ENCODE measurements around the gene PAPOLB. TPM values are rescaled to one million over a fixed set of nuclear protein-coding genes. Genes with fewer than 3 reads are reported as not detected.
A peak's percentile ranks its signal among the peaks of the same experiment; 100 is the strongest.

The PAPOLB gene
- polyA plus RNA-seq, 10 donors, result 0.04 to 0.09 (median 0.04) TPM; not detected in 5

GRCh38 chr7:4824120-4824775 is 37.6 kb downstream of the PAPOLB start:
- DNase-seq, result no peak

GRCh38 chr7:4823441-4824119 is 38.2 kb downstream of the PAPOLB start:
- DNase-seq, result no peak

GRCh38 chr7:4822677-4823076 is 39.2 kb downstream of the PAPOLB start:
- no peak for DNase-seq

GRCh38 chr7:4820967-4821471 is 40.8 kb downstream of the PAPOLB start:
- no peak for DNase-seq

DNA sequence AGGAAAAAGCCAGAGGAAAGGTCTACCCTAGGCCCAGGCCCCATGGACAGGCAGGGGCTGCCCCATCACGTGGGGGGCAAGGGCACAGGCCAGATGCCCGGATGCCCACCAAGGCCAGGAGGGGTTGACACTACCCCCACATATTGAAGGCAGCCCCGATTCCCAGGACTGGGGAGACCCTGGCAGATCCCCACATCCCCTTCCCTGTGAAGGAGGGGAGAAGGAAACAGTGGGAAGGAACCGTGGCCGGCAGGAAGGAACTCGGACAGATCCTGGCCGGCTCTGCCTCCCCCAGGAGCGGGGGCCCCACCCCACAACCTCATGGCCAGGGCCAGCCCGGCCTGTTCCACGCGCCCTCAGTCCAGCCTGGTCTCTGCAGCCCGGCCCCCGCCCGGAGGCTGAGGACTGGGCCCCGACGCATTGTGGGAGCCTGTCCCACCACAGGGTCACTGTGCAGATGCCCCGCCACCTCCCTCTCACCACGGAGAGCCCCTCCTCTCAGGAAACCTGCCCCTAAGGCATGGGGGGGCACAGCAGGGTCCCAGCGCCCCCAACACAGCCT is 41.3 kb downstream of the PAPOLB start:
- peak in 1 of 3 donors; percentile 81 for DNase-seq

DNA sequence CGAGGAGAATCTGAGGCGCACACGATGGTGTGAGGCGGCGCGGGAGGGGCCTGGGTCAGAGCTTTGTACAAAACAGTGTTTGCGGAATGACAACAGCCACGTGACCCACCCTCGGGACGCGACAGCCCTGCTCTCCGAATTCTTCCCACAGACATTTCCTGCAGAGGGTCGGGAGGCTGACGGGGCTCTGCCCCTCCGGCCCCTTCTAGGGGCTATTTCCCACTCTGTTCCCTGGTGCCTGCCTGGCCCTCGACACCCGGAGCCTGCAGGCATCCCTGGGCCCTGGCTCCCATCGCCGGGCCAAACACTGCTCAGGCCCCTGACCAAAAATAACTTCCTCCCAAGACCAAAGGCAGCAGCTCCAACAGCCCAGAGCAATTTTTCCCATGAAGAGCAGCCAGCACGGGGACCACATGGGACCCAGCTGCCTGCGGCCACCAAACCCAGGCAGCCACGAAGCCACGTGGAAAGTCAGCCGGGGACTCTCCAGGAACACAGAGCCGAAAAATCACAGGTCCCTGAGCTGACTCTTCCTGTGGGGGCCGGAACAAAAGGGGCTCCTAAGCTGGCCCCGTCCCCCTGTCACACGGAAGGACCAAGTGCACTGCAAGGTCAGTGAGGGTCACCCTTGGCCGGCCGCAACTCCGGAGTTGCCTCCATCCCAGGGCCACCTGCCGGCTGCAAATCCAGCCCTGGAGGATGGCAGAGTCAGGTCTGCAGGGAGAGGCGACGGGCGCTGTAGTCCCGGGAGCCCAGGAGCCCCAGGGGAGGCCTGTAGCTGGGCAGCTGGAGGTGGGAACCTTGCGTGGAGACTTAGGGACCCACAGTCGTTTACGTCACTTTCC is 42.0 kb downstream of the PAPOLB start:
- peak in 2 of 3 donors; percentile 51 to 85 for DNase-seq

GRCh38 chr7:4818000-4818794 is 43.6 kb downstream of the PAPOLB start:
- DNase-seq, result no peak

DNA sequence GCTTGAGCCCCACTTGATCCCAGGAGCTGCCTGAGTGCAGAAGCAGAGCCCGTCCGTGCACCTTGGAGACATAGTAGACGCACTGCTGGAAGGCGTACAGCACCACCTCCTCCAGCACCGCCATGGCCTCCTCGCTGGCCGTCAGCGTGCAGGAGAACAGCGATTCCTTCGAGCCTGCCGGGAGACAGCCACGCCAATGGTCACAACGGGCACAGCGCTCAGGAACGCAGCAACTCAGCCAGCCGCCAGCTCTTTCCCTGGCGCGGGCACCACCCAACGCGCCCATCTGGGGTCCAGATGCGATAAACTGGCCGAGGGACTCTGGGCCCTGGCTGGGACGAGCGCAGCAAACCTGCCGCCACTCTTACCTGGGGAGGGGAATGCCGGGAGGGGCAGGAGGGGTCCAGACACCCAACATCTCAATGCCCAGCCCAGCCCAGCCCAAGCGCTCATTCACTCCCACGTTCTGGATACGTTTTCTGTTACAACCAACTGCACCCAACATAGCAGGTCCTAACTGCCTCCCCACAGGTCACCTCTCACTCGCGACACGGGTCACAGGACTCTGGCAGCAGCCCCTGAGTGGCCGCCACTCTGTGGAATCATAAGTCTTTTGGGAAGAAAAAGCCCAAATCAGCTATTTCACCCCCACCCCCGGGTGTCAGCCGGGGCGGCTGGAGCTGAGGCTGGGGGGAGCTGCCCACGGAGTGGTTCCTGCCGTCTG is 44.5 kb downstream of the PAPOLB start:
- DNase-seq, result no peak

DNA sequence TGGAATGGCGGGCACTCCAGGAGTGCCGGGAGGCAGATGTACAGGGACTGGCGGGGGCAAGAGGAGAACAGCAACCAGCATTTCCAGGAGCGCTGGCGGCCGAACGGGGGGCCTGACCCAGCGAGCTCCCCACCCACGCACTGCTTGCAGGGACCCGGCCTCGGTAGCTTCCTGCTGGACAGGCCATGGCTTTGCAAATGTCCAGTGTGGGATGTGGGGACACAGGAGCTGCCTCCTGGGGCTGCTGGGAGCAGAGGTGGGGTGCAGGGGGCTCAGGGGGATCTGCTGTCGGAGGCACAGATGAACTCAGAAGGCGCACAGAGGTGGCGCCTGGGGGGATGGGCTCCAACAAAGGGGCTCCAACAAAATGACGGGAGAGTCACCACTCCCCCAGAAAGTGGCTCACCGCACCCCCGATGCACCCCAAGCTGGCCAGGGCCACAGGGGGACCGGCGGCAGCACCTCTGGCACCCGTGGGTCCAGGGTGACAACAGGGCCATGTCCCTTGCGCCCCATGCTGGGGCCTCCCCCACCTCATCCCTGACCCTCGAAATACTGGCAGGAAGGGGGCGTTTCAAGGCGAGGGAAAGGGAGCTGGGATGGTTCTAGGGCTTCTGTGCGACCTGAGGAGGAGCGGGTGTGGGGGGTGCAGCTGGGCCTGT is 45.3 kb downstream of the PAPOLB start:
- no peak for DNase-seq

DNA sequence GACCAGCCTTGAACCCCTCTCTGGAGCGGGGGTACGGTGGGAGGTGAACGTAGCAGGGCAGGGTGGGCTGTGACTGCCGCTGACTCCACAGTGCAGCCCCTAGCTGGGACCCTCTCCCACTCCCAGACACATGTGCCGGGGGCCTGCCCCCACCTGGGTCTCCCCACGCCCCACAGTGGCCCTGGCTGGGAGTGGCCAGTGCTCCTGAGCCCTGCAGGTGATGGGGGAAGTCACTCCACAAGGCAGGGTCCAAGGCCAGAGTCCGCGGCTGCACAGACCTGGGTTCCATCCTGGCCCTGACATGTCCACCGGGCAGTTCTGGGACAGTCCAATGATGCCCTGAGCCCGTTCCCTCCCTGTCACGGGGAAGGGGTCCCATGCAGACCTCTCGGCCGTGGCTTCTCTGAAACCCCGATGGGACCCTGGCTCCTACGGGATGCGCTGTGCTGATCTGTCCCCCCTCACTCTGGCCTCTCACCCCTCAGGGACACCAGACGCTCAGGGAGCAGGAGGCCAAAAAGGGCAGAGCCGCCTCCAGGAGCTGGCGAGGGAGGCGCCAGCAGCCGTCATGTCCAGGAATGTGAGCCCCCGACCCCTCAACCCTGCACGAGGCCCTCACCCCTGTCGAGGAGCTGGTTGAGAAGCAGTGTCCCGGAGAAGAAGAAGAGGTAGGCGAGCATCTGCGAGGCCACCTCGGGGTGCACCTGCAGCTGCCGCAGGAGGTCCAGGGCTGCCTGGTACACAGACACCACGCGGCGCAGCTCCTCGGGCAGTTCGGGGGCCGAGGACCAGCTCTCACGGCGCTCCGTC is 46.0 kb downstream of the PAPOLB start:
- DNase-seq, result no peak

GRCh38 chr7:4815121-4815520 is 46.7 kb downstream of the PAPOLB start:
- no peak for DNase-seq

GRCh38 chr7:4814433-4814832 is 47.4 kb downstream of the PAPOLB start:
- no peak for DNase-seq

GRCh38 chr7:4809666-4810065 is 52.2 kb downstream of the PAPOLB start:
- no peak for DNase-seq

DNA sequence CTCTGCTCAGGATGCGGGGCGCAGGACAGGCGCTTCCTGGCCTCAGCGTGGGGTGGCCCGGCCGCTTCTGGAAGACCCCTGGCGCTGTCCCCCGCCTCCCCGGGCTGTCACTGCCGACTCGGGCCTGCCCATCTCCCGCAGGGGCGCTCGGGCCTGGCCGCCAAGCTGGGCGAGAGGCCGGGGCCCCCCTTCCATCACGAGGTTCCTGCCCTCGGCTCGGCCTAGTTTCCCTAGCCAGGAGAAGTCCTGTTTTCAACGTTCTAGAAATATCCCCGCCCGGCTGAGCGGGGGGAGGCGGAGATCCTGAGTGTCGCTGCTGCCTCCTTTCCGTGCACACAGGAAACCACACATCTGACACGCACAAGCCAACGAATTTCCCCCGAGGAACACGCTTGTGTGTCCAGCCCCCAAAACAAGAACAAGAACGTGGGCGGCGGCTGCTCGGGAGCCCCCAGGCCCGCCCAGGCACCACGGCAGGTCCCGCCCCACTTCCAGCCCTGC is 52.7 kb downstream of the PAPOLB start:
- DNase-seq, result no peak

DNA sequence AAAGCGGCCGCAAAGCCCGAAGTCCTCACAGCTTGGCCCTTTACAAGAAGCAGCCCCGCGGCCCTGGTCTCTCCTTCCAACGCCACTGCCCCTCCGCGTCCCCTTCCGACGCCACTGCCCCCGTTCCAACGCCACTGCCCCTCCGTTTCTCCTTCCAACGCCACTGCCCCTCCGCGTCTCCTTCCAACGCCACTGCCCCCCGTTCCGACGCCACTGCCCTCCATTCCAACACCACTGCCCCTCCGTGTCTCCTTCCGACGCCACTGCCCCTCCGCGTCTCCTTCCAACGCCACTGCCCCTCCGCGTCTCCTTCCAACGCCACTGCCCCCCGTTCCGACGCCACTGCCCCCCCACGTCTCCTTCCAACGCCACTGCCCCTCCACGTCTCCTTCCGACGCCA is 53.3 kb downstream of the PAPOLB start:
- no peak for DNase-seq

DNA sequence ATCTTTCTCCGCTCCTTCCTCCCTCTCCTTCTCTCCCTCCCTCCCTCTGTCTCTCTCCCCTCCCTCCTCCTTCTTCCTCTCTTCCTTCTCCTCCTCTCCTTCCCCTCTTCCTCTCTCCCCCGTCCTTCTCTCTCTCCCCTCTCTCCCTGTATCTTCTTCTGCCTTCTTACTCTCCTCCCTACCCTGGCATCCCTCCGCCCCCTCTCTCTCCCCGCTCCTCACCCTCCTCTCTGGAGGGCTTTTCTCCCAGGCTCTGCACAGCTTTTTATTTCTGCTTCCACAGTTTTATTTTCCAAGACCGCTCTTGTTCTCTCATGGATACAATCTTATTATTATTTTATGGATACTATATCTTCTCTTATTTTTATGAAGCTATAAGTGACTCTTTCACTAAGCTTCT is 53.8 kb downstream of the PAPOLB start:
- no peak for DNase-seq
